K562 (cell line): Measurements from ENCODE around the gene LY6G6F. TPM values are rescaled to one million over a fixed set of nuclear protein-coding genes. Genes with fewer than 3 reads are reported as not detected.

ENCODE experiments used
- CXXC5 ChIP-seq: fragments of 250-450 bp; sonication (Bioruptor Pico); IDR thresholded peaks from 2 replicates; pipeline ENCODE4 v1.8.0; 2022; ENCODE audit warnings: inconsistent platforms, mild to moderate bottlenecking, moderate library complexity
- EP400 ChIP-seq: fragments of 450-650 bp; IDR thresholded peaks from 2 replicates; pipeline ENCODE4 v1.6.1; 2017; ENCODE audit warnings: antibody characterized with exemption, mild to moderate bottlenecking, moderate library complexity
- KDM4B ChIP-seq, 2 experiments: fragments of 450-650 bp in 1 of 2; sonication (generic) in 1 of 2; IDR thresholded peaks; 2 replicates each; pipeline ENCODE4 v1.6.1; 2016 to 2017; ENCODE audit warnings: borderline replicate concordance in 2 of 2, antibody characterized with exemption in 1 of 2, low read depth in 1 of 2, mild to moderate bottlenecking in 1 of 2
- NFATC3 ChIP-seq: fragments of 450-650 bp; IDR thresholded peaks from 2 replicates; pipeline ENCODE4 v1.6.1; 2017; ENCODE audit warnings: mild to moderate bottlenecking
- RBM14 ChIP-seq: fragments of 200-400 bp; formaldehyde crosslinking; IDR thresholded peaks from 2 replicates; pipeline ENCODE4 v1.6.1; 2018; ENCODE audit warnings: low read depth, mild to moderate bottlenecking, low read length, moderate library complexity, borderline replicate concordance; ENCODE audit not compliant: insufficient read depth
- XRCC5 ChIP-seq: fragments of 200-400 bp; formaldehyde crosslinking; IDR thresholded peaks from 2 replicates; pipeline ENCODE4 v1.6.1; 2017; ENCODE audit warnings: low read depth, mild to moderate bottlenecking, low read length
- ZNF695 ChIP-seq: fragments of 450-650 bp; formaldehyde crosslinking; IDR thresholded peaks from 2 replicates; pipeline ENCODE4 v1.4.0; 2020; ENCODE audit warnings: mild to moderate bottlenecking, moderate library complexity
- polyA plus RNA-seq, 8 experiments: library from polyadenylated mRNA; depleted of rRNA in 4 of 8; stranded (reverse) in 5 of 8; unstranded in 3 of 8; fragments of >200 nt; fragmentation: Nextera tagmentation in 2 of 8; fragmentation: Illumina TruSeq in 1 of 8; extraction: Ambion mirVana in 2 of 8; extraction: Trizol in 1 of 8; gene quantifications; 2 replicates each; pipeline versions ENCODE4 v1.2.1 to v1.2.3, GENCODE V29; 2011 to 2014; ENCODE audit warnings: inconsistent platforms in 1 of 8, missing spikeins in 1 of 8
- total RNA-seq, 7 experiments: library from RNA; depleted of rRNA in 6 of 7; stranded (reverse); fragments of >200 nt in 6 of 7; fragmentation: Illumina TruSeq in 2 of 7; extraction: Trizol in 2 of 7; gene quantifications; 2 replicates each; pipeline versions ENCODE4 v1.2.1 to v1.2.3, GENCODE V29; 2011 to 2021; ENCODE audit warnings: low replicate concordance in 1 of 7
- TF ChIP-seq, protein P1 (sequence below): fragments of 450-650 bp; IDR thresholded peaks from 2 replicates; pipeline ENCODE4 v1.6.1; 2016; ENCODE audit warnings: mild to moderate bottlenecking, moderate library complexity
- TF ChIP-seq, protein P2 (sequence below): fragments of 450-650 bp; IDR thresholded peaks from 2 replicates; pipeline ENCODE4 v1.7.1; 2018; ENCODE audit warnings: mild to moderate bottlenecking, low read depth; ENCODE audit not compliant: partially characterized antibody
- TF ChIP-seq, protein P3 (sequence below): IDR thresholded peaks from 2 replicates; pipeline ENCODE4 v1.6.1; 2012; ENCODE audit warnings: low read depth, low read length, improper control_type of control experiment, borderline replicate concordance

Gene LY6G6F
- total and polyA plus RNA-seq, 9 of the 15 experiments (the other 6 are each of a cell fraction or from before 2014, with no cell fraction given): 0.14 to 0.50 (median 0.28) TPM; not detected in 2

DNA sequence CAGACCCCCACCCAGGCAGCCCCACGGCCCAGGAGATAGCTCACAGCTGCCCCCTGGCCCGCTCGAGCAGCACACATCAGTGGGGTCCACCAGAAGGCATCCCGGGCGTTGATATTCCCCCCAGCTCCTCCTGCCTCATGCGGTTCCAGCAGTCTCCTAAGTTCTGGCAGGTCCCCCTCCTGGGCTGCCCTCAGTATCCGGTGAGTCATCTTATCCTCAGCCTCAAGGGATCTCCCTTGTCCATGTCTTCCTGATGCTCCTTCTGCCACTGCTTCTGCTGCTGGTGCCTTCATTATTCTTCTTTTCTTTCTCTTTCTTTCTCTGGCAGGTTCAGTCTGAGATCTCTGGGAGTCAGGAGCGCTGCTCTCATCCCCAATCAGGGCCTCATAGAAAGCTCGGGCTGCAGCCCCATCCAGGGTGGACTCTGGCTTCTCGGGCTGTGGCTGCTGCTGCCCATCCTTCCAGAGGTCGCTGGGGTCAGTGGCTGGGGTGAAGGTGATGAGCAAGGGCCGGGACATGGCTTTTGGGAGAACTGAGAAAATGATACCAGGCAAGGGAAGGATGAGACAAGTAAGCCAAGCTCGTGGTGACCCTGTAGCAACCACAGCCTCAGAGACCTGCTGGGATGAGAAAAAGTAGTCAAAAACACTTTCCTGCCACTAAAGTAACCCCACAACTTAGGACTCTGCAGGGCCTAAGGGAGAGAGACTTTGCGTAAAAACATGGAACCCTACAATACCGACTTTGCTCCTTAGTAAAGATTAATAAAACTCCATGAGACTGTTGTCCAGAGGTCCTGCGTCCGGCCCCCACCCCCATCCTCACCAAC lies 42.5 kb upstream of the LY6G6F start (continued):
- TF ChIP-seq RBM14: no peak
- 0 out of 2 replicates have a peak, but pooled peaks have one; percentile 28 for TF ChIP-seq XRCC5
- TF ChIP-seq NFATC3: no peak
- no peak for TF ChIP-seq EP400
- TF ChIP-seq, protein P1, sequence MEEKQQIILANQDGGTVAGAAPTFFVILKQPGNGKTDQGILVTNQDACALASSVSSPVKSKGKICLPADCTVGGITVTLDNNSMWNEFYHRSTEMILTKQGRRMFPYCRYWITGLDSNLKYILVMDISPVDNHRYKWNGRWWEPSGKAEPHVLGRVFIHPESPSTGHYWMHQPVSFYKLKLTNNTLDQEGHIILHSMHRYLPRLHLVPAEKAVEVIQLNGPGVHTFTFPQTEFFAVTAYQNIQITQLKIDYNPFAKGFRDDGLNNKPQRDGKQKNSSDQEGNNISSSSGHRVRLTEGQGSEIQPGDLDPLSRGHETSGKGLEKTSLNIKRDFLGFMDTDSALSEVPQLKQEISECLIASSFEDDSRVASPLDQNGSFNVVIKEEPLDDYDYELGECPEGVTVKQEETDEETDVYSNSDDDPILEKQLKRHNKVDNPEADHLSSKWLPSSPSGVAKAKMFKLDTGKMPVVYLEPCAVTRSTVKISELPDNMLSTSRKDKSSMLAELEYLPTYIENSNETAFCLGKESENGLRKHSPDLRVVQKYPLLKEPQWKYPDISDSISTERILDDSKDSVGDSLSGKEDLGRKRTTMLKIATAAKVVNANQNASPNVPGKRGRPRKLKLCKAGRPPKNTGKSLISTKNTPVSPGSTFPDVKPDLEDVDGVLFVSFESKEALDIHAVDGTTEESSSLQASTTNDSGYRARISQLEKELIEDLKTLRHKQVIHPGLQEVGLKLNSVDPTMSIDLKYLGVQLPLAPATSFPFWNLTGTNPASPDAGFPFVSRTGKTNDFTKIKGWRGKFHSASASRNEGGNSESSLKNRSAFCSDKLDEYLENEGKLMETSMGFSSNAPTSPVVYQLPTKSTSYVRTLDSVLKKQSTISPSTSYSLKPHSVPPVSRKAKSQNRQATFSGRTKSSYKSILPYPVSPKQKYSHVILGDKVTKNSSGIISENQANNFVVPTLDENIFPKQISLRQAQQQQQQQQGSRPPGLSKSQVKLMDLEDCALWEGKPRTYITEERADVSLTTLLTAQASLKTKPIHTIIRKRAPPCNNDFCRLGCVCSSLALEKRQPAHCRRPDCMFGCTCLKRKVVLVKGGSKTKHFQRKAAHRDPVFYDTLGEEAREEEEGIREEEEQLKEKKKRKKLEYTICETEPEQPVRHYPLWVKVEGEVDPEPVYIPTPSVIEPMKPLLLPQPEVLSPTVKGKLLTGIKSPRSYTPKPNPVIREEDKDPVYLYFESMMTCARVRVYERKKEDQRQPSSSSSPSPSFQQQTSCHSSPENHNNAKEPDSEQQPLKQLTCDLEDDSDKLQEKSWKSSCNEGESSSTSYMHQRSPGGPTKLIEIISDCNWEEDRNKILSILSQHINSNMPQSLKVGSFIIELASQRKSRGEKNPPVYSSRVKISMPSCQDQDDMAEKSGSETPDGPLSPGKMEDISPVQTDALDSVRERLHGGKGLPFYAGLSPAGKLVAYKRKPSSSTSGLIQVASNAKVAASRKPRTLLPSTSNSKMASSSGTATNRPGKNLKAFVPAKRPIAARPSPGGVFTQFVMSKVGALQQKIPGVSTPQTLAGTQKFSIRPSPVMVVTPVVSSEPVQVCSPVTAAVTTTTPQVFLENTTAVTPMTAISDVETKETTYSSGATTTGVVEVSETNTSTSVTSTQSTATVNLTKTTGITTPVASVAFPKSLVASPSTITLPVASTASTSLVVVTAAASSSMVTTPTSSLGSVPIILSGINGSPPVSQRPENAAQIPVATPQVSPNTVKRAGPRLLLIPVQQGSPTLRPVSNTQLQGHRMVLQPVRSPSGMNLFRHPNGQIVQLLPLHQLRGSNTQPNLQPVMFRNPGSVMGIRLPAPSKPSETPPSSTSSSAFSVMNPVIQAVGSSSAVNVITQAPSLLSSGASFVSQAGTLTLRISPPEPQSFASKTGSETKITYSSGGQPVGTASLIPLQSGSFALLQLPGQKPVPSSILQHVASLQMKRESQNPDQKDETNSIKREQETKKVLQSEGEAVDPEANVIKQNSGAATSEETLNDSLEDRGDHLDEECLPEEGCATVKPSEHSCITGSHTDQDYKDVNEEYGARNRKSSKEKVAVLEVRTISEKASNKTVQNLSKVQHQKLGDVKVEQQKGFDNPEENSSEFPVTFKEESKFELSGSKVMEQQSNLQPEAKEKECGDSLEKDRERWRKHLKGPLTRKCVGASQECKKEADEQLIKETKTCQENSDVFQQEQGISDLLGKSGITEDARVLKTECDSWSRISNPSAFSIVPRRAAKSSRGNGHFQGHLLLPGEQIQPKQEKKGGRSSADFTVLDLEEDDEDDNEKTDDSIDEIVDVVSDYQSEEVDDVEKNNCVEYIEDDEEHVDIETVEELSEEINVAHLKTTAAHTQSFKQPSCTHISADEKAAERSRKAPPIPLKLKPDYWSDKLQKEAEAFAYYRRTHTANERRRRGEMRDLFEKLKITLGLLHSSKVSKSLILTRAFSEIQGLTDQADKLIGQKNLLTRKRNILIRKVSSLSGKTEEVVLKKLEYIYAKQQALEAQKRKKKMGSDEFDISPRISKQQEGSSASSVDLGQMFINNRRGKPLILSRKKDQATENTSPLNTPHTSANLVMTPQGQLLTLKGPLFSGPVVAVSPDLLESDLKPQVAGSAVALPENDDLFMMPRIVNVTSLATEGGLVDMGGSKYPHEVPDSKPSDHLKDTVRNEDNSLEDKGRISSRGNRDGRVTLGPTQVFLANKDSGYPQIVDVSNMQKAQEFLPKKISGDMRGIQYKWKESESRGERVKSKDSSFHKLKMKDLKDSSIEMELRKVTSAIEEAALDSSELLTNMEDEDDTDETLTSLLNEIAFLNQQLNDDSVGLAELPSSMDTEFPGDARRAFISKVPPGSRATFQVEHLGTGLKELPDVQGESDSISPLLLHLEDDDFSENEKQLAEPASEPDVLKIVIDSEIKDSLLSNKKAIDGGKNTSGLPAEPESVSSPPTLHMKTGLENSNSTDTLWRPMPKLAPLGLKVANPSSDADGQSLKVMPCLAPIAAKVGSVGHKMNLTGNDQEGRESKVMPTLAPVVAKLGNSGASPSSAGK: no peak
- TF ChIP-seq, protein P2, sequence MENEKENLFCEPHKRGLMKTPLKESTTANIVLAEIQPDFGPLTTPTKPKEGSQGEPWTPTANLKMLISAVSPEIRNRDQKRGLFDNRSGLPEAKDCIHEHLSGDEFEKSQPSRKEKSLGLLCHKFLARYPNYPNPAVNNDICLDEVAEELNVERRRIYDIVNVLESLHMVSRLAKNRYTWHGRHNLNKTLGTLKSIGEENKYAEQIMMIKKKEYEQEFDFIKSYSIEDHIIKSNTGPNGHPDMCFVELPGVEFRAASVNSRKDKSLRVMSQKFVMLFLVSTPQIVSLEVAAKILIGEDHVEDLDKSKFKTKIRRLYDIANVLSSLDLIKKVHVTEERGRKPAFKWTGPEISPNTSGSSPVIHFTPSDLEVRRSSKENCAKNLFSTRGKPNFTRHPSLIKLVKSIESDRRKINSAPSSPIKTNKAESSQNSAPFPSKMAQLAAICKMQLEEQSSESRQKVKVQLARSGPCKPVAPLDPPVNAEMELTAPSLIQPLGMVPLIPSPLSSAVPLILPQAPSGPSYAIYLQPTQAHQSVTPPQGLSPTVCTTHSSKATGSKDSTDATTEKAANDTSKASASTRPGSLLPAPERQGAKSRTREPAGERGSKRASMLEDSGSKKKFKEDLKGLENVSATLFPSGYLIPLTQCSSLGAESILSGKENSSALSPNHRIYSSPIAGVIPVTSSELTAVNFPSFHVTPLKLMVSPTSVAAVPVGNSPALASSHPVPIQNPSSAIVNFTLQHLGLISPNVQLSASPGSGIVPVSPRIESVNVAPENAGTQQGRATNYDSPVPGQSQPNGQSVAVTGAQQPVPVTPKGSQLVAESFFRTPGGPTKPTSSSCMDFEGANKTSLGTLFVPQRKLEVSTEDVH: peak; percentile 60
- TF ChIP-seq ZNF695 (CRISPR knock-in tag): 0 out of 2 replicates have a peak, but pooled peaks have one; percentile 4
- TF ChIP-seq CXXC5 (CRISPR knock-in tag): peak; percentile 23
- no peak for TF ChIP-seq KDM4B (IDR thresholded peaks at IDR 0.05; ENCODE audit: borderline replicate concordance in 2 of 2, low read depth in 1 of 2)
- TF ChIP-seq, protein P3, sequence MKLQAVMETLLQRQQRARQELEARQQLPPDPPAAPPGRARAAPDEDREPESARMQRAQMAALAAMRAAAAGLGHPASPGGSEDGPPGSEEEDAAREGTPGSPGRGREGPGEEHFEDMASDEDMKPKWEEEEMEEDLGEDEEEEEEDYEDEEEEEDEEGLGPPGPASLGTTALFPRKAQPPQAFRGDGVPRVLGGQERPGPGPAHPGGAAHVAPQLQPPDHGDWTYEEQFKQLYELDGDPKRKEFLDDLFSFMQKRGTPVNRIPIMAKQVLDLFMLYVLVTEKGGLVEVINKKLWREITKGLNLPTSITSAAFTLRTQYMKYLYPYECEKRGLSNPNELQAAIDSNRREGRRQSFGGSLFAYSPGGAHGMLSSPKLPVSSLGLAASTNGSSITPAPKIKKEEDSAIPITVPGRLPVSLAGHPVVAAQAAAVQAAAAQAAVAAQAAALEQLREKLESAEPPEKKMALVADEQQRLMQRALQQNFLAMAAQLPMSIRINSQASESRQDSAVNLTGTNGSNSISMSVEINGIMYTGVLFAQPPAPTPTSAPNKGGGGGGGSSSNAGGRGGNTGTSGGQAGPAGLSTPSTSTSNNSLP: no peak
